GM23248 (cell line): ENCODE results near the gene CFAP99. TPM values are rescaled to one million over a fixed set of nuclear protein-coding genes. Genes with fewer than 3 reads are reported as not detected.
"Not testable (repeated sequence)": the region's sequence is repeated elsewhere in the genome, so short reads cannot be mapped to it uniquely, and the experiment has no call there.

ENCODE experiments used
- DNase-seq: peaks from one replicate; pipeline ENCODE4 v3.0.0-alpha.2; 2015
- H2AFZ ChIP-seq: fragments of 200-600 bp; sonication (generic); 2 replicates; pipeline ENCODE4 v1.6.1; 2016; ENCODE audit warnings: antibody characterized with exemption
- H3F3A ChIP-seq: fragments of 200-600 bp; sonication (generic); 2 replicates; pipeline ENCODE4 v1.6.1; 2016; ENCODE audit warnings: mild to moderate bottlenecking, antibody characterized with exemption, mixed run types; ENCODE audit not compliant: insufficient read depth
- H3K27ac ChIP-seq: fragments of 200-600 bp; sonication (generic); 2 replicates; pipeline ENCODE4 v1.5.1; 2016; ENCODE audit warnings: mild to moderate bottlenecking
- H3K27me3 ChIP-seq: fragments of 200-600 bp; sonication (generic); replicated peaks from 2 replicates; pipeline ENCODE4 v1.6.1; 2016; ENCODE audit warnings: mild to moderate bottlenecking; ENCODE audit not compliant: insufficient read depth
- H3K36me3 ChIP-seq: fragments of 200-600 bp; sonication (generic); 2 replicates; pipeline ENCODE4 v1.6.1; 2016; ENCODE audit warnings: low read depth, mild to moderate bottlenecking
- H3K4me1 ChIP-seq: fragments of 200-600 bp; sonication (generic); 2 replicates; pipeline ENCODE4 v1.6.1; 2016; ENCODE audit warnings: mild to moderate bottlenecking; ENCODE audit not compliant: insufficient read depth
- H3K4me2 ChIP-seq: fragments of 200-600 bp; sonication (generic); one replicate; pipeline ENCODE4 v1.6.1; 2016; ENCODE audit warnings: mild to moderate bottlenecking; ENCODE audit not compliant: unreplicated experiment
- H3K4me3 ChIP-seq: fragments of 200-600 bp; sonication (generic); 2 replicates; pipeline ENCODE4 v1.5.1; 2016; ENCODE audit warnings: mild to moderate bottlenecking
- H3K79me2 ChIP-seq: fragments of 200-600 bp; sonication (generic); 2 replicates; pipeline ENCODE4 v1.6.1; 2016; ENCODE audit warnings: mild to moderate bottlenecking; ENCODE audit not compliant: insufficient read depth
- H3K9ac ChIP-seq: fragments of 200-600 bp; sonication (generic); 2 replicates; pipeline ENCODE4 v1.6.1; 2016; ENCODE audit warnings: mild to moderate bottlenecking
- H3K9me2 ChIP-seq: fragments of 200-600 bp; sonication (generic); 2 replicates; pipeline ENCODE4 v1.6.1; 2016; ENCODE audit warnings: mixed run types, mild to moderate bottlenecking, moderate library complexity; ENCODE audit not compliant: insufficient read depth
- H3K9me3 ChIP-seq: fragments of 200-600 bp; sonication (generic); one replicate; pipeline ENCODE4 v1.6.1; 2017; ENCODE audit warnings: low read depth
- H4K20me1 ChIP-seq: fragments of 200-600 bp; sonication (generic); 2 replicates; pipeline ENCODE4 v1.6.0; 2016; ENCODE audit not compliant: insufficient read depth
- EZH2 ChIP-seq: fragments of 200-600 bp; sonication (generic); IDR thresholded peaks from 2 replicates; pipeline ENCODE4 v1.6.1; 2018; ENCODE audit warnings: antibody characterized with exemption, mild to moderate bottlenecking; ENCODE audit not compliant: insufficient read depth, poor library complexity, severe bottlenecking
- EZH2phosphoT487 ChIP-seq: fragments of 200-600 bp; sonication (generic); IDR thresholded peaks from 2 replicates; pipeline ENCODE4 v1.6.1; 2018; ENCODE audit warnings: antibody characterized with exemption, moderate library complexity, mild to moderate bottlenecking, low read depth; ENCODE audit not compliant: insufficient read depth
- WGBS, 2 experiments: methylation state at CpG; one replicate each; pipeline ENCODE4 v1.1.6; 2015 to 2017; ENCODE audit warnings: low lambda C conversion rate in 2 of 2, low coverage in 1 of 2; ENCODE audit errors: missing lambda C conversion rate in 2 of 2; 5-methylcytosine and 5-hydroxymethylcytosine counted together
- in situ Hi-C: fragments of 300-500 bp; cut with MboI; formaldehyde crosslinking; loops from 2 replicates; pipeline ENCODE4 v1.15.0; 2020
- polyA plus RNA-seq: library from polyadenylated mRNA; unstranded; fragments of >200 nt; fragmentation: Nextera tagmentation; extraction: Ambion mirVana; gene quantifications from 2 replicates; pipeline ENCODE4 v1.2.1, GENCODE V29; 2016
- total RNA-seq: library from RNA; depleted of rRNA; stranded (reverse); fragments of >200 nt; shearing (Covaris generic); gene quantifications from 2 replicates; pipeline ENCODE4 v1.2.3, GENCODE V29; 2014

Gene CFAP99
- total and polyA plus RNA-seq, 2 experiments from 2014 or later: not detected

GRCh38 chr4:2428496-2429213, 9.9 kb downstream of the CFAP99 start:
- no peaks in the 10 kb centered on the region for H4K20me1 ChIP-seq
- no peak overlapping the region for H3K4me2 ChIP-seq
- H3K4me3 ChIP-seq: no peak overlapping the region
- 51 to 52% methylated on average over 23 to 25 of the region's 25 CpGs for WGBS, 2 experiments
- H3K9me3 ChIP-seq: no peaks in the 10 kb centered on the region
- no peak for DNase-seq
- no peaks in the 10 kb centered on the region for H3K79me2 ChIP-seq
- H3K27me3 ChIP-seq: no peaks in the 10 kb centered on the region
- H3F3A ChIP-seq: peaks cover 20% of the 10 kb centered on the region
- no peaks in the 10 kb centered on the region for H3K9me2 ChIP-seq
- H2AFZ ChIP-seq: no peak overlapping the region
- H3K27ac ChIP-seq: no peak overlapping the region
- H3K9ac ChIP-seq: no peak overlapping the region
- H3K4me1 ChIP-seq: no peaks in the 10 kb centered on the region
- in situ Hi-C loops: no loop called here
- TF ChIP-seq EZH2phosphoT487 (no peak), EZH2 (no peak)
- no peaks in the 10 kb centered on the region for H3K36me3 ChIP-seq

GRCh38 chr4:2429945-2430757, 11.4 kb downstream of the CFAP99 start:
- peaks cover 20% of the 10 kb centered on the region for H3F3A ChIP-seq
- H3K79me2 ChIP-seq, H3K27ac ChIP-seq, H3K9ac ChIP-seq, H3K9me2 ChIP-seq, H3K4me2 ChIP-seq, H3K27me3 ChIP-seq, H3K4me3 ChIP-seq, H3K4me1 ChIP-seq, H3K36me3 ChIP-seq, in situ Hi-C loops, H4K20me1 ChIP-seq, H3K9me3 ChIP-seq, H2AFZ ChIP-seq: not testable (repeated sequence)
- WGBS, 2 experiments: 54% methylated on average over 28 to 37 of the region's 49 CpGs
- DNase-seq: peak; percentile 49

- Histone ChIP-seq H3K27ac (no peak overlapping the region), H4K20me1 (no peaks in the 10 kb centered on the region), H3K9ac (no peak overlapping the region), H3K36me3 (no peaks in the 10 kb centered on the region), H3K9me3 (no peaks in the 10 kb centered on the region), H2AFZ (no peak overlapping the region), H3K4me1 (no peaks in the 10 kb centered on the region), H3K27me3 (no peaks in the 10 kb centered on the region), H3F3A (peaks cover 20% of the 10 kb centered on the region), H3K4me3 (no peak overlapping the region), H3K9me2 (no peaks in the 10 kb centered on the region), H3K4me2 (no peak overlapping the region), H3K79me2 (no peaks in the 10 kb centered on the region)
- in situ Hi-C loops: no loop called here
- no peak for DNase-seq
- TF ChIP-seq EZH2phosphoT487 (no peak), EZH2 (no peak)
Observed at GRCh38 chr4:2432004-2432403, 13.2 kb downstream of the CFAP99 start.

- DNase-seq: peak; percentile 22
- no peak overlapping the region for H3K9ac ChIP-seq
- no peaks in the 10 kb centered on the region for H3K9me3 ChIP-seq
- H3K9me2 ChIP-seq: no peaks in the 10 kb centered on the region
- H3K4me3 ChIP-seq: no peak overlapping the region
- H3K27ac ChIP-seq: no peak overlapping the region
- no peaks in the 10 kb centered on the region for H3K4me1 ChIP-seq
- no peaks in the 10 kb centered on the region for H3K27me3 ChIP-seq
- no peaks in the 10 kb centered on the region for H3K79me2 ChIP-seq
- no peak overlapping the region for H3K4me2 ChIP-seq
- 73 to 76% methylated on average over 17 to 20 of the region's 20 CpGs for WGBS, 2 experiments
- no peaks in the 10 kb centered on the region for H4K20me1 ChIP-seq
- H3F3A ChIP-seq: peaks cover 20% of the 10 kb centered on the region
- in situ Hi-C loops: no loop called here
- no peak overlapping the region for H2AFZ ChIP-seq
- H3K36me3 ChIP-seq: no peaks in the 10 kb centered on the region
- TF ChIP-seq EZH2: no peak
- TF ChIP-seq EZH2phosphoT487: no peak
Observed at GRCh38 chr4:2432991-2433530, 14.3 kb downstream of the CFAP99 start.
